Measurements from ENCODE around the gene FSD1L. TPM values are rescaled to one million over a fixed set of nuclear protein-coding genes. Genes with fewer than 3 reads are reported as not detected.
A peak's percentile ranks its signal among the peaks of the same experiment; 100 is the strongest.

The FSD1L gene
- total RNA-seq, 6 experiments from 2014 or later: 1.6 to 3.0 (median 2.4) TPM

DNA sequence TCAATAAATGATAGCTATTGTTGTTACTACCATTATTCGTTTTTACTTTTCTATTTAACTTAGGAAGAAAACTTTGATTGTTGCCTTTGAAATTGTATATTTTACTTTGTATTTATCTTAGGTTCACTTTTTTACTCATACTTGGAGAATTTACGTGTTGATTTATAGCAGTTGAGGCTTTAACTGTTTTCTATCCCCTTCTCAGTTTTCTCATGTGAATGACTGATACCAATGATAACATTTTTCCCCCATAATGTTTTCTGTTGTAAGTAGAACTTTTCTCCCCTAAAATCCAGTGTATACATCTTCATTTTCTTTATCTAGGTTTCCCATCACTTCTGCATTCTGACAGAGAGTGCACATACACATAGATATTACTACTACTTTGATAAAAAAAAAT is 54.4 kb downstream of the FSD1L start:
- Mint-ChIP-seq H3K27me3 (ENCODE audit: insufficient read depth) (no peaks in the 10 kb centered on the region), H3K36me3 (ENCODE audit: low read depth) (peaks cover 14% of the 10 kb centered on the region; the same call in 1 of the 2 replicates), H3K4me3 (peak overlapping the region; percentile 8), H3K4me1 (ENCODE audit: low read depth) (peaks cover 46% of the 10 kb centered on the region), H3K27ac (peak overlapping the region; percentile 4; the same call in 1 of the 2 replicates), H3K9me3 (no peaks in the 10 kb centered on the region)
- DNase-seq: peak; percentile 24
- TF ChIP-seq, protein P1, sequence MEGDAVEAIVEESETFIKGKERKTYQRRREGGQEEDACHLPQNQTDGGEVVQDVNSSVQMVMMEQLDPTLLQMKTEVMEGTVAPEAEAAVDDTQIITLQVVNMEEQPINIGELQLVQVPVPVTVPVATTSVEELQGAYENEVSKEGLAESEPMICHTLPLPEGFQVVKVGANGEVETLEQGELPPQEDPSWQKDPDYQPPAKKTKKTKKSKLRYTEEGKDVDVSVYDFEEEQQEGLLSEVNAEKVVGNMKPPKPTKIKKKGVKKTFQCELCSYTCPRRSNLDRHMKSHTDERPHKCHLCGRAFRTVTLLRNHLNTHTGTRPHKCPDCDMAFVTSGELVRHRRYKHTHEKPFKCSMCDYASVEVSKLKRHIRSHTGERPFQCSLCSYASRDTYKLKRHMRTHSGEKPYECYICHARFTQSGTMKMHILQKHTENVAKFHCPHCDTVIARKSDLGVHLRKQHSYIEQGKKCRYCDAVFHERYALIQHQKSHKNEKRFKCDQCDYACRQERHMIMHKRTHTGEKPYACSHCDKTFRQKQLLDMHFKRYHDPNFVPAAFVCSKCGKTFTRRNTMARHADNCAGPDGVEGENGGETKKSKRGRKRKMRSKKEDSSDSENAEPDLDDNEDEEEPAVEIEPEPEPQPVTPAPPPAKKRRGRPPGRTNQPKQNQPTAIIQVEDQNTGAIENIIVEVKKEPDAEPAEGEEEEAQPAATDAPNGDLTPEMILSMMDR (IDR thresholded peaks at IDR 0.05): no peak

- no peaks in the 10 kb centered on the region for H3K27me3 Mint-ChIP-seq (ENCODE audit: insufficient read depth)
- no peaks in the 10 kb centered on the region for H3K9me3 Mint-ChIP-seq
- peaks cover 14% of the 10 kb centered on the region; the same call in 1 of the 2 replicates for H3K36me3 Mint-ChIP-seq (ENCODE audit: low read depth)
- no peak overlapping the region for H3K4me3 Mint-ChIP-seq
- peaks cover 43% of the 10 kb centered on the region for H3K4me1 Mint-ChIP-seq (ENCODE audit: low read depth)
- DNase-seq: no peak
- peak overlapping the region; percentile 44 for H3K27ac Mint-ChIP-seq
- TF ChIP-seq, protein P1 (IDR thresholded peaks at IDR 0.05): no peak
Observed at GRCh38 chr9:105503881-105504280, 56.0 kb downstream of the FSD1L start.

DNA sequence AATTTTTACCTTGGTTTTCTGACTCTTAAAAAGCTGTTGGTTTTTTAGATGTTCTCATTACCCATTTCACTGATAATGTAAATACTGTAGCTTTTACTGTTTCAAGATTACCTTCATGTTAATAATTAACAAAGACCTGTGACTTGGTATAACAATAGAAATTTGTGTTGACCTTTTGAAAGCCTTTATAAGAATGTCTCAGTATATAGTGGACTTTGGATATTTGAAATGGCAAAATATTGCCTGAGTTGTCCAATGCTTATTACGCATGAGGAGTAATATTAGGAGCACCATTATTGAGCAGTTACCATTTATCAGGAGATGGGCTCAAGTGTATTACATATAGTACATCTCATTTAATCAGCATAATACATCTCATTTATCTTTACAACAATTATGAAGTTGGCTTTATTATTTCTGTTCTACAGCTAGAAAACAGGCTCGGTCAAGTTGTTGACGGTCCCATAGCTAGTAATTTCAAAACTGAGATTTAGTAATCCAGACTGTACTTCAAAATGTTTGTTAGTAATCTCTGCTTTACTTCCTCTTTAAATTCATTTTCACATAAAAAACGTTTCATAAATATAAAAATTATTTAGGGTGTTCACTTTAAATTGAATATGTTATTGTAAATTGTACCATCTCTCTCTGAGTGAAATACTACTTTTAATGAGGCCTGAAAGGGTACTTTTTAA is 59.4 kb downstream of the FSD1L start:
- Mint-ChIP-seq H3K27me3 (ENCODE audit: insufficient read depth) (no peaks in the 10 kb centered on the region), H3K9me3 (no peaks in the 10 kb centered on the region), H3K4me3 (no peak overlapping the region), H3K27ac (no peak overlapping the region), H3K4me1 (ENCODE audit: low read depth) (peaks cover 44% of the 10 kb centered on the region), H3K36me3 (ENCODE audit: low read depth) (peaks cover 12% of the 10 kb centered on the region; the same call in 1 of the 2 replicates)
- no peak for DNase-seq
- TF ChIP-seq, protein P1 (IDR thresholded peaks at IDR 0.05): no peak

- peaks cover 36% of the 10 kb centered on the region for H3K4me1 Mint-ChIP-seq (ENCODE audit: low read depth)
Observed at GRCh38 chr9:105508530-105508929, 60.7 kb downstream of the FSD1L start.

DNA sequence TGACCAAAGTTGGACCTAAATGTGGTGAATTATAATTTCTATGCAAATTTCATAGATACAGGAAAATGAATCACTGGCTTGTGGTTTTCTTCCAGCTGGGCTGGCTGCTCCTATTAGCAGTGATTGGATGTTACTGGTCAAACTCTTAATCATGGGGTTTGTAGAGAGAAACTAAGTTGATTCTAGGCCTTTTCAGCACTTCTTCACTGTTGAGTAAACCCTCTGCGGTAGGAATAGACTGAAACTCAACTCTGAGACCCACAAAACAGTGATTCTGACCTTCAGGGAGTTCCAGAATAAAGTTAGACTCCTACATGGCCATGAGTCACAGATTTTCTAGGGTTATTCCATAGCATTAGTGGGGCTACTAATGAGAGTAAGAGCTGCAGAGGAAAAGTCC is 62.2 kb downstream of the FSD1L start:
- Mint-ChIP-seq H3K27ac (peak overlapping the region; percentile 75), H3K4me3 (peak overlapping the region; percentile 65; the same call in 1 of the 2 replicates), H3K36me3 (ENCODE audit: low read depth) (peaks cover 24% of the 10 kb centered on the region), H3K9me3 (no peaks in the 10 kb centered on the region), H3K4me1 (ENCODE audit: low read depth) (peaks cover 25% of the 10 kb centered on the region), H3K27me3 (ENCODE audit: insufficient read depth) (no peaks in the 10 kb centered on the region)
- TF ChIP-seq, protein P1 (IDR thresholded peaks at IDR 0.05): no peak
- peak; percentile 79 for DNase-seq

More at GRCh38 chr9:105508530-105508929, 60.7 kb downstream of the FSD1L start:
- H3K9me3 Mint-ChIP-seq: no peaks in the 10 kb centered on the region
- H3K27ac Mint-ChIP-seq: no peak overlapping the region
- no peak for DNase-seq
- H3K4me3 Mint-ChIP-seq: no peak overlapping the region
- peaks cover 12% of the 10 kb centered on the region for H3K36me3 Mint-ChIP-seq (ENCODE audit: low read depth)
- H3K27me3 Mint-ChIP-seq (ENCODE audit: insufficient read depth): no peaks in the 10 kb centered on the region
- TF ChIP-seq, protein P1 (IDR thresholded peaks at IDR 0.05): no peak
